Prostate gland (tissue), 2 donors: ENCODE measurements around the gene PRPF31. TPM values are rescaled to one million over a fixed set of nuclear protein-coding genes. Genes with fewer than 3 reads are reported as not detected.
"Not testable (repeated sequence)": the region's sequence is repeated elsewhere in the genome, so short reads cannot be mapped to it uniquely, and the experiment has no call there.

Experiments used
- DNase-seq: peaks from one replicate; pipeline ENCODE4 v3.0.0-alpha.2; 2019; ENCODE audit warnings: low spot score
- H3K27ac ChIP-seq, 2 donors: fragments of 200-600 bp; sonication (generic); 2 replicates each; pipeline ENCODE4 v1.5.1; 2017 to 2019
- H3K27me3 ChIP-seq: fragments of 200-600 bp; sonication (generic); replicated peaks from 2 replicates; pipeline ENCODE4 v1.5.1; 2019; ENCODE audit not compliant: insufficient read depth
- H3K36me3 ChIP-seq, 2 donors: fragments of 200-600 bp; sonication (generic); 1 replicate in 1 of 2; 2 replicates in 1 of 2; pipeline versions ENCODE4 v1.5.1 to v1.8.1; 2017 to 2019
- H3K4me1 ChIP-seq: fragments of 200-600 bp; sonication (generic); replicated peaks from 2 replicates; pipeline ENCODE4 v1.5.1; 2019
- H3K4me3 ChIP-seq, 2 donors: fragments of 200-600 bp; sonication (generic); 2 replicates each; pipeline ENCODE4 v1.5.1; 2017 to 2019
- H3K9me3 ChIP-seq: fragments of 200-600 bp; sonication (generic); 2 replicates; pipeline ENCODE4 v1.5.1; 2017
- CTCF ChIP-seq, 4 experiments: fragments of 200-600 bp in 2 of 4; fragments of 450-650 bp in 2 of 4; sonication (generic) in 2 of 4; IDR thresholded peaks; 1 replicate in 3 of 4; 2 replicates in 1 of 4; pipeline ENCODE4 v1.5.1; 2016 to 2019; ENCODE audit warnings: antibody characterized with exemption in 4 of 4, mild to moderate bottlenecking in 2 of 4, moderate library complexity in 2 of 4
- POLR2A ChIP-seq: fragments of 450-650 bp; IDR thresholded peaks from one replicate; pipeline ENCODE4 v1.6.1; 2016; ENCODE audit warnings: antibody characterized with exemption, mild to moderate bottlenecking
- POLR2AphosphoS5 ChIP-seq: sonication (generic); formaldehyde crosslinking; IDR thresholded peaks from one replicate; pipeline ENCODE4 v1.6.1; 2017; ENCODE audit warnings: antibody characterized with exemption
- WGBS: methylation state at CpG from one replicate; pipeline ENCODE4 v1.1.5; 2018; 5-methylcytosine and 5-hydroxymethylcytosine counted together
- intact Hi-C: fragments of 100-400 bp; cut with DNase I; formaldehyde crosslinking; loops from one replicate; pipeline ENCODE4 v1.14.2; 2022
- total RNA-seq, 2 donors: library from RNA; depleted of rRNA; stranded (reverse); fragments of >200 nt; gene quantifications; one replicate each; pipeline ENCODE4 v1.1.0, GENCODE V29; 2016

The PRPF31 gene
- total RNA-seq, 2 donors from 2014 or later = 50.7 to 71.6 TPM

GRCh38 chr19:54077334-54077733 lies 38.2 kb upstream of the PRPF31 start:
- no peaks in the 10 kb centered on the region for H3K4me1 ChIP-seq
- H3K27ac ChIP-seq = no peak overlapping the region
- H3K27me3 ChIP-seq = no peaks in the 10 kb centered on the region
- no peaks in the 10 kb centered on the region for H3K9me3 ChIP-seq
- no peaks in the 10 kb centered on the region for H3K36me3 ChIP-seq
- intact Hi-C loops = no loop called here
- WGBS = 83% methylated on average over 5 of the region's 5 CpGs
- H3K4me3 ChIP-seq = no peak overlapping the region
- TF ChIP-seq POLR2AphosphoS5 = no peak
- no peak for TF ChIP-seq POLR2A
- TF ChIP-seq CTCF (IDR thresholded peaks at IDR 0.05) = no peak
- no peak for DNase-seq

- Histone ChIP-seq H3K27ac (no peak within 1 kb of the TSS), H3K4me3 (no peak within 1 kb of the TSS), H3K36me3 (no peaks in the 10 kb centered on the region), H3K4me1 (no peaks in the 10 kb centered on the region), H3K9me3 (no peaks in the 10 kb centered on the region), H3K27me3 (no peaks in the 10 kb centered on the region)
- 83% methylated on average over 7 of the region's 7 CpGs for WGBS
- DNase-seq = no peak
- intact Hi-C loops = no loop called here
- TF ChIP-seq POLR2AphosphoS5 (no peak), POLR2A (no peak), CTCF (IDR thresholded peaks at IDR 0.05) (no peak)
These were observed 34.5 kb upstream of the PRPF31 start, which contains the start of gene TARM1 for GRCh38 chr19:54081032-54081431. TARM1 (minus strand) TSS chr19:54081365; CDS start chr19:54081340, 25 bp downstream.

- WGBS = 94% methylated on average over 3 of the region's 3 CpGs
- Histone ChIP-seq H3K9me3 (no peaks in the 10 kb centered on the region), H3K4me3 (no peak overlapping the region), H3K27me3 (no peaks in the 10 kb centered on the region), H3K4me1 (no peaks in the 10 kb centered on the region), H3K27ac (no peak overlapping the region), H3K36me3 (no peaks in the 10 kb centered on the region)
- DNase-seq = no peak
- TF ChIP-seq CTCF (IDR thresholded peaks at IDR 0.05) (no peak), POLR2A (no peak), POLR2AphosphoS5 (no peak)
- intact Hi-C loops = no loop called here
These were observed 31.1 kb upstream of the PRPF31 start for GRCh38 chr19:54084410-54084809.

- TF ChIP-seq CTCF (IDR thresholded peaks at IDR 0.05) = no peak
- TF ChIP-seq POLR2A = no peak
- no peak for TF ChIP-seq POLR2AphosphoS5
- Histone ChIP-seq H3K36me3 (no peaks in the 10 kb centered on the region), H3K4me3 (no peak overlapping the region), H3K27me3 (no peaks in the 10 kb centered on the region), H3K4me1 (no peaks in the 10 kb centered on the region), H3K27ac (no peak overlapping the region), H3K9me3 (no peaks in the 10 kb centered on the region)
- 85% methylated on average over 17 of the region's 17 CpGs for WGBS
- no peak for DNase-seq
- intact Hi-C loops = no loop called here
These were observed 21.0 kb upstream of the PRPF31 start for GRCh38 chr19:54094426-54095000.

DNA sequence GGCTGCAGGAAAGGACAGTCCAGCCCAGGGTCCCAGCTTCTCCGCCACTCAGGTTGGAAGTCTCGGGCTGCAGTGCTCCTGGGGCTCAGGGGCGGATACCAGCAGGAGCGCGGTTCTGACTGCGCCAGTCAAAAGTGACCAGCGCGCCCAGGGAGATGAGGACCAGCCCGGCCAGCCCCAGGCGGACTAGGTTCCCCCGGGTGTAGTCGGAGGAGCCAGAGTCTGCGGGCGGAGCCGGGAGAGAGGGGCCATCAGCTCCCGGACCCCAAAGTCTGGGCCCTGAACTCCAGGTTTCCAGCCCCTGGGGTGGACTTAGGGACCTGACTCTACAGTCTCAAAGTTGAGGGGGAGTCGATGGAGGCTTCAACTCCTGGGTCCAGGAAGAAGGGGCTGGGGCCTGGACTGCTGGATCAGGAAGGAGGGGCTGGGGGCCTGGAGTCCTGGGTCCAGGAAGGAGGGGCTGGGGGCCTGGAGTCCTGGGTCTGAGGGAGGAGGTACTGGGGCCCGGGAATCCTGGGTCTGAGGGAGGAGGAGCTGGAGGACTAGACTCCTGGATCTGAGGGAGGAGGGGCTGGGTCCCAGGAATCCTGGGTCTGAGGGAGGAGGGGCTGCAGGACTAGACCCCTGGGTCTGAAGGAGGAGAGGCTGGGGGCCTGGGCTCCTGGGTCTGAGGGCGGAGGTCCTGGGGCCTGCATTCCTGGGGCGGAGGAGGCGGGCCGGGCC lies 20.3 kb upstream of the PRPF31 start:
- 77% methylated on average over 18 of the region's 22 CpGs for WGBS
- no peak for DNase-seq
- Histone ChIP-seq H3K36me3 (no peaks in the 10 kb centered on the region), H3K9me3 (no peaks in the 10 kb centered on the region), H3K4me1 (no peaks in the 10 kb centered on the region), H3K27ac (peak overlapping the region in 1 of 2 donors; percentile 43), H3K4me3 (peak overlapping the region; percentile 17 to 37), H3K27me3 (no peaks in the 10 kb centered on the region)
- intact Hi-C loops = no loop called here
- TF ChIP-seq POLR2A (no peak), POLR2AphosphoS5 (no peak), CTCF (IDR thresholded peaks at IDR 0.05) (no peak)

GRCh38 chr19:54095859-54096616 lies 19.5 kb upstream of the PRPF31 start:
- H3K36me3 ChIP-seq, intact Hi-C loops, H3K27me3 ChIP-seq, H3K9me3 ChIP-seq, H3K4me1 ChIP-seq: not testable (repeated sequence)
- Histone ChIP-seq H3K4me3 (peak overlapping the region; percentile 17 to 37), H3K27ac (peak overlapping the region in 1 of 2 donors; percentile 43)
- WGBS = 1% methylated on average over 44 of the region's 46 CpGs
- peak; percentile 39 for DNase-seq
